MM.1S (cell line): Measurements from ENCODE around the gene NSD2.
"Not testable (repeated sequence)": the region's sequence is repeated elsewhere in the genome, so short reads cannot be mapped to it uniquely, and the experiment has no call there.

Source experiments
- DNase-seq: peaks from one replicate; pipeline ENCODE4 v3.0.0-alpha.2; 2015
- H2AFZ ChIP-seq: fragments of 300-600 bp; sonication (generic); 2 replicates; pipeline ENCODE4 v1.6.0; 2016; ENCODE audit warnings: antibody characterized with exemption, low read length
- H3F3A ChIP-seq: fragments of 300-600 bp; sonication (generic); 2 replicates; pipeline ENCODE4 v1.6.1; 2016; ENCODE audit warnings: mild to moderate bottlenecking, antibody characterized with exemption, low read length, moderate library complexity, mixed read lengths; ENCODE audit not compliant: insufficient read depth
- H3K27ac ChIP-seq: fragments of 300-600 bp; sonication (generic); 2 replicates; pipeline ENCODE4 v1.5.1; 2016; ENCODE audit warnings: mild to moderate bottlenecking, low read length
- H3K27me3 ChIP-seq: fragments of 300-600 bp; sonication (generic); replicated peaks from 2 replicates; pipeline ENCODE4 v1.6.0; 2016; ENCODE audit warnings: low read length; ENCODE audit not compliant: insufficient read depth
- H3K36me3 ChIP-seq: fragments of 300-600 bp; sonication (generic); replicated peaks from 2 replicates; pipeline ENCODE4 v1.6.1; 2016; ENCODE audit warnings: mild to moderate bottlenecking, low read length, mixed read lengths; ENCODE audit not compliant: insufficient read depth
- H3K4me1 ChIP-seq: fragments of 300-600 bp; sonication (generic); 2 replicates; pipeline ENCODE4 v1.6.1; 2016; ENCODE audit warnings: low read length, mixed read lengths
- H3K4me2 ChIP-seq: fragments of 300-600 bp; sonication (generic); 2 replicates; pipeline ENCODE4 v1.6.0; 2016; ENCODE audit warnings: low read depth, low read length
- H3K4me3 ChIP-seq: fragments of 300-600 bp; sonication (generic); 2 replicates; pipeline ENCODE4 v1.5.1; 2016; ENCODE audit warnings: low read length, mixed read lengths
- H3K79me2 ChIP-seq: fragments of 300-600 bp; sonication (generic); 2 replicates; pipeline ENCODE4 v1.6.1; 2016; ENCODE audit warnings: mixed run types, low read length, mixed read lengths
- H3K9ac ChIP-seq: fragments of 300-600 bp; sonication (generic); 2 replicates; pipeline ENCODE4 v1.6.1; 2016; ENCODE audit warnings: low read length, mixed read lengths
- H3K9me2 ChIP-seq: fragments of 300-600 bp; sonication (generic); replicated peaks from 2 replicates; pipeline ENCODE4 v1.6.1; 2016; ENCODE audit warnings: mild to moderate bottlenecking, low read length, mixed read lengths; ENCODE audit not compliant: insufficient read depth
- H3K9me3 ChIP-seq: fragments of 300-600 bp; sonication (generic); replicated peaks from 2 replicates; pipeline ENCODE4 v1.6.1; 2016; ENCODE audit warnings: mild to moderate bottlenecking, low read length, mixed read lengths; ENCODE audit not compliant: insufficient read depth
- H4K20me1 ChIP-seq: fragments of 300-600 bp; sonication (generic); 2 replicates; pipeline ENCODE4 v1.6.1; 2016; ENCODE audit warnings: mild to moderate bottlenecking, low read length, moderate library complexity, mixed read lengths; ENCODE audit not compliant: insufficient read depth
- CTCF ChIP-seq: fragments of 300-600 bp; sonication (generic); IDR thresholded peaks from 2 replicates; pipeline ENCODE4 v1.5.1; 2016; ENCODE audit warnings: antibody characterized with exemption, low read length, mixed read lengths
- EZH2 ChIP-seq: fragments of 300-600 bp; sonication (generic); optimal IDR thresholded peaks from 2 replicates; pipeline ENCODE3; 2017; ENCODE audit warnings: low read depth, mild to moderate bottlenecking, antibody characterized with exemption, low read length, mixed read lengths
- EZH2phosphoT487 ChIP-seq: fragments of 300-600 bp; sonication (generic); IDR thresholded peaks from 2 replicates; pipeline ENCODE4 v1.6.1; 2018; ENCODE audit warnings: antibody characterized with exemption, low read length

NSD2 gene

DNA sequence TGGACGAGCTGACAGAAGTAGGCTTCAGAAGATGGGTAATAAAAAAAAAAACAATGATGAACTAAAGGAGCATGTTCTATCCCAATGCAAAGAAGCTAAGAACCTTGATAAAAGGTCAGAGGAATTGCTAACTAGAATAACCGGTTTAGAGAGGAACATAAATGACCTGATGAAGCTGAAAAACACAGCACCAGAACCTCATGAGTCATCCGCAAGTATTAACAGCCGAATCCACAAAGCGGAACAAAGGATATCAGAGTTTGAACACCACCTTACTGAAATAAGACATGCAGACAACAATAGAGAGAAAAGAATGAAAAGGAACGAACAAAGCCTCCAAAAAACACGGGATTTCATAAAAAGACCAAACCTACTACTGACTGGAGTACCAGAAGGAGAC is 127.1 kb downstream of the NSD2 start:
- Histone ChIP-seq H4K20me1 (no peaks in the 10 kb centered on the region), H3K79me2 (peaks cover 97% of the 10 kb centered on the region), H3F3A (no peaks in the 10 kb centered on the region), H3K9me3 (no peaks in the 10 kb centered on the region), H3K27ac (no peak overlapping the region), H3K9me2 (no peaks in the 10 kb centered on the region), H3K4me2 (no peak overlapping the region), H3K4me1 (no peaks in the 10 kb centered on the region), H2AFZ (no peak overlapping the region), H3K36me3 (no peaks in the 10 kb centered on the region), H3K9ac (no peak overlapping the region), H3K27me3 (no peaks in the 10 kb centered on the region), H3K4me3 (no peak overlapping the region)
- DNase-seq = no peak
- TF ChIP-seq CTCF (no peak), EZH2 (no peak), EZH2phosphoT487 (no peak)

- H3K9me3 ChIP-seq, H3K36me3 ChIP-seq, H3K27ac ChIP-seq, H3F3A ChIP-seq, H3K4me3 ChIP-seq, H3K9ac ChIP-seq, H3K4me2 ChIP-seq, H4K20me1 ChIP-seq, DNase-seq, H3K4me1 ChIP-seq, H2AFZ ChIP-seq, H3K9me2 ChIP-seq, H3K27me3 ChIP-seq: not testable (repeated sequence)
- H3K79me2 ChIP-seq = peaks cover 97% of the 10 kb centered on the region
Observed at GRCh38 chr4:1999308-1999707, 128.1 kb downstream of the NSD2 start.

DNA sequence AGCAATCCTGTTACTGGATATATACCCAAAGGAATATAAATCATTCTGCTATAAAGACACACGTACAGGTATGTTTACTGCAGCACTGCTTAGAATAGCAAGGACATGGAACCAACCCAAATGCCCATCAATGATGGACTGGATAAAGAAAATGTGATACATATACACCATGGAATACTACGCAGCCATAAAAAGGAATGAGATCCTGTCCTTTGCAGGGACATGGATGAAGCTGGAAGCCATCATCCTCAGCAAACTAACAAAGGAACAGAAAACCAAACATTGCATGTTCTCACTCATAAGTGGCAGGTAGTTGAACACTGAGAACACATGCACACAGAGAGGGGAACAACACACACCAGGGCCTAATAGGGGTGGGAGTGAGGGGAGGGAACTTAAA is 132.2 kb downstream of the NSD2 start:
- not testable (repeated sequence) for H3K27ac ChIP-seq, H3K4me3 ChIP-seq, H3K36me3 ChIP-seq, H3K27me3 ChIP-seq, H4K20me1 ChIP-seq, H3K9me3 ChIP-seq, H3K9ac ChIP-seq, H2AFZ ChIP-seq, DNase-seq, H3K4me2 ChIP-seq, H3K4me1 ChIP-seq, H3K9me2 ChIP-seq, H3F3A ChIP-seq
- peaks cover 99% of the 10 kb centered on the region for H3K79me2 ChIP-seq

DNA sequence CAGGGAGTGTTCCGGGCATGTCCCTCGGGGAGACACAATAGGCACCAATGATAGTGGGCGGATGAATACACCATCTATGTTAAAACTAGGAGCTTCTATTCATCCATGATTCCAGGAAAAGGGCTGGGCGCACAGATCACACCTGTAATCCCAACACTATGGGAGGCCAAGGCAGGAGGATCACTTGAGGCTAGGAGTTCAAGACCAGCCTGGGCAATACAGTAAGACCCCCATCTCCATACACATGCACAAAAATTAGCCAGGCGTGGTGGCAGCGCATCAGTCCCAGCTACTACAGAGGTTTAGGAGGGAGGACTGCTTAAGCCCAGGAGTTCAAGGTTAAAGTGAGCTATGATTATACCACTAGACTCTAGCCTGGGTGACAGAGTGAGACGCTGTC is 135.2 kb downstream of the NSD2 start:
- H3K9me2 ChIP-seq = no peaks in the 10 kb centered on the region
- H4K20me1 ChIP-seq = no peaks in the 10 kb centered on the region; the same call in 1 of the 2 replicates
- H3K9me3 ChIP-seq = no peaks in the 10 kb centered on the region
- no peaks in the 10 kb centered on the region for H3K27me3 ChIP-seq
- H3K27ac ChIP-seq = no peak overlapping the region
- H3F3A ChIP-seq = peaks cover 8% of the 10 kb centered on the region; the same call in 1 of the 2 replicates
- H2AFZ ChIP-seq = no peak overlapping the region
- TF ChIP-seq CTCF (no peak), EZH2phosphoT487 (no peak), EZH2 (no peak)
- H3K79me2 ChIP-seq = peaks cover 73% of the 10 kb centered on the region
- H3K9ac ChIP-seq = no peak overlapping the region
- DNase-seq = no peak
- H3K4me2 ChIP-seq = no peak overlapping the region
- H3K36me3 ChIP-seq = peaks cover 3% of the 10 kb centered on the region; the same call in 1 of the 2 replicates
- H3K4me1 ChIP-seq = peaks cover 8% of the 10 kb centered on the region; the same call in 1 of the 2 replicates
- no peak overlapping the region for H3K4me3 ChIP-seq
